B cell (primary cell): ENCODE measurements around the gene ZNF675.
"Not testable (repeated sequence)": the region's sequence is repeated elsewhere in the genome, so short reads cannot be mapped to it uniquely, and the experiment has no call there.

Experiments used
- EZH2 ChIP-seq: IDR thresholded peaks from 2 replicates; pipeline ENCODE4 v1.6.1; 2012; ENCODE audit warnings: borderline replicate concordance, low read depth, mild to moderate bottlenecking, moderate library complexity, low read length; ENCODE audit not compliant: insufficient read depth, poor library complexity, severe bottlenecking
- TF ChIP-seq, protein P1 (sequence below): fragments of 200-600 bp; IDR thresholded peaks from one replicate; pipeline ENCODE4 v1.8.0; 2022; ENCODE audit warnings: antibody characterized with exemption, mild to moderate bottlenecking

DNA sequence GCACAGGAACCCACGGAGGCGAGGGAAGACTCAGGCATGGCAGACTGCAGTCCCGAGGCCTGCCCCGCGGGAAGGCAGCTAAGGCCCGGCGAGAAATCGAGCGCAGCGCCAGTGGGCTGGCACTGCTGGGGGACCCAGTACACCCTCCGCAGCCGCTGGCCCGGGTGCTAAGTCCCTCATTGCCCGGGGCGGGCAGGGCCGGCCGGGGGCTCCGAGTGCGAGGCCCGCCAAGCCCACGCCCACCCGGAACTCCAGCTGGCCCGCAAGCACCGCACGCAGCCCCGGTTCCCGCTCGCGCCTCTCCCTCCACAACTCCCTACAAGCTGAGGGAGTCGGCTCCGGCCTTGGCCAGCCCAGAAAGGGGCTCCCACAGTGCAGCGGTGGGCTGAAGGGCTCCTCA is 18.4 kb downstream of the ZNF675 start:
- TF ChIP-seq, protein P1, sequence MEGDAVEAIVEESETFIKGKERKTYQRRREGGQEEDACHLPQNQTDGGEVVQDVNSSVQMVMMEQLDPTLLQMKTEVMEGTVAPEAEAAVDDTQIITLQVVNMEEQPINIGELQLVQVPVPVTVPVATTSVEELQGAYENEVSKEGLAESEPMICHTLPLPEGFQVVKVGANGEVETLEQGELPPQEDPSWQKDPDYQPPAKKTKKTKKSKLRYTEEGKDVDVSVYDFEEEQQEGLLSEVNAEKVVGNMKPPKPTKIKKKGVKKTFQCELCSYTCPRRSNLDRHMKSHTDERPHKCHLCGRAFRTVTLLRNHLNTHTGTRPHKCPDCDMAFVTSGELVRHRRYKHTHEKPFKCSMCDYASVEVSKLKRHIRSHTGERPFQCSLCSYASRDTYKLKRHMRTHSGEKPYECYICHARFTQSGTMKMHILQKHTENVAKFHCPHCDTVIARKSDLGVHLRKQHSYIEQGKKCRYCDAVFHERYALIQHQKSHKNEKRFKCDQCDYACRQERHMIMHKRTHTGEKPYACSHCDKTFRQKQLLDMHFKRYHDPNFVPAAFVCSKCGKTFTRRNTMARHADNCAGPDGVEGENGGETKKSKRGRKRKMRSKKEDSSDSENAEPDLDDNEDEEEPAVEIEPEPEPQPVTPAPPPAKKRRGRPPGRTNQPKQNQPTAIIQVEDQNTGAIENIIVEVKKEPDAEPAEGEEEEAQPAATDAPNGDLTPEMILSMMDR = not testable (repeated sequence)
- not testable (repeated sequence) for TF ChIP-seq EZH2
